ENCODE measurements around the gene ZNF26. TPM values are rescaled to one million over a fixed set of nuclear protein-coding genes. Genes with fewer than 3 reads are reported as not detected.
"Not testable (repeated sequence)": the region's sequence is repeated elsewhere in the genome, so short reads cannot be mapped to it uniquely, and the experiment has no call there.

ZNF26 gene
- total RNA-seq, 4 donors from 2014 or later, result 10.5 to 23.4 (median 11.8) TPM

- peak overlapping the region; percentile 93 for H3K4me3 ChIP-seq
- peaks cover 11% of the 10 kb centered on the region for H3K36me3 ChIP-seq
- WGBS, result 95% methylated on average over 14 of the region's 14 CpGs
- no peak overlapping the region for H3K27ac ChIP-seq
- H3K27me3 ChIP-seq, result no peaks in the 10 kb centered on the region
- peaks cover 19% of the 10 kb centered on the region for H3K4me1 ChIP-seq
- TF ChIP-seq POLR2A (IDR thresholded peaks at IDR 0.05), result no peak
- TF ChIP-seq CTCF (IDR thresholded peaks at IDR 0.05), result no peak
- TF ChIP-seq EP300 (IDR thresholded peaks at IDR 0.05), result no peak
- no peak for TF ChIP-seq POLR2AphosphoS5 (IDR thresholded peaks at IDR 0.05)
- DNase-seq (ENCODE audit: low spot score in 2 of 2), result no peak
- peaks cover 15% of the 10 kb centered on the region for H3K9me3 ChIP-seq
Measured at GRCh38 chr12:132954471-132955048, 31.6 kb upstream of the ZNF26 start.

DNA sequence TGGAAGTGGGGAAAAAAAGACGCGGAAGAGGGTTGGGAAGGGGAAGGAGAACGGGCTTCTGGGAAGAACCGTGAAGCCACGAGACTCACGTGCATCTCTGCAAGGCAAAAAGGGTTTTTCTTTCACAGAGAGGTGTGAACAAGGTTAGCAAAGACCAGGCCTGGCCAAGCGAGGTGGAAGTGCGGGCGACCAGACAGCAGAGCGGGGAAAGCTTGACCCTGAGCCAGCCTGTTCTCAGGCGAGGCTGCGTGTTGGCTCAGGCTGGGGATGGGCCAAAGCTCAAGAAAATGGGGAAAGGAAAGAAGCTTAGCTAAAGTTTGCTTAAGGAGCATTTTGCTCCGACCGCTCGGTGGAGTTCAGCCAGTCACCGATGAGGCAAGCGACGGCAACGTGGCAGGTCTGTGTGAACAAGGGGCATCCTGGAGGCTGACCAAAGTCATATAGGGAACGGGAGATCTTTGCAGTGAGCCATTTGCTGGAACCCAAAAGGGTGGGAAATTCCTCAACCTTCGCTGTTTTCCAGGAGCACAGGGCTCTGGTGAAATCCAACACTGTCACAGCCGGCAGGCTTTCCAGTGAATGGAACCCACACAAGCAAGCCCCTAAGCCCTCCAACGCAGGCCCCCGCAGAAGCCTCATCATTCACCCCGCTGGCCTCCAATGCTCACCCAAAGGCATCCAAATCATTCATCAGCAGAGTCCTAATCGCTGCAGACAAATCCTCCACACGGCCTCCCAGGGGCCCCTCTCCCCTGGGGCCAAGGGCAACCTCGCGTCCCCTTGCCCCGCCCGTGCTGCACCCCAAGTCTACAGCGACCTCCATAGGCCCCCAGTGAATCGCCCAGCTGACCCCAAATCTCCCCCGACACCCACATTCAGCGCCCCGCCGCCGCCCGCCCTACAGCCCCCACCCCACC, 30.8 kb upstream of the ZNF26 start:
- WGBS, result 13% methylated on average over 37 of the region's 39 CpGs
- TF ChIP-seq EP300 (IDR thresholded peaks at IDR 0.05) (no peak), POLR2A (IDR thresholded peaks at IDR 0.05) (no peak), POLR2AphosphoS5 (IDR thresholded peaks at IDR 0.05) (no peak), CTCF (IDR thresholded peaks at IDR 0.05) (no peak)
- peaks cover 7% of the 10 kb centered on the region for H3K9me3 ChIP-seq
- peaks cover 4% of the 10 kb centered on the region for H3K36me3 ChIP-seq
- peaks cover 19% of the 10 kb centered on the region for H3K4me1 ChIP-seq
- H3K4me3 ChIP-seq, result peak overlapping the region; percentile 93
- H3K27ac ChIP-seq, result peak overlapping the region; percentile 89
- H3K27me3 ChIP-seq, result no peaks in the 10 kb centered on the region
- DNase-seq (ENCODE audit: low spot score in 2 of 2), result no peak

- DNase-seq (ENCODE audit: low spot score in 2 of 2), result peak; percentile 88 to 92
- no peaks in the 10 kb centered on the region for H3K9me3 ChIP-seq
- peak within 1 kb of the TSS; percentile 93 for H3K4me3 ChIP-seq
- H3K27me3 ChIP-seq, result no peaks in the 10 kb centered on the region
- peaks cover 19% of the 10 kb centered on the region for H3K4me1 ChIP-seq
- H3K27ac ChIP-seq, result peak within 1 kb of the TSS; percentile 89
- TF ChIP-seq POLR2AphosphoS5 (IDR thresholded peaks at IDR 0.05), result peak in 1 of 3 donors; percentile 61
- no peak for TF ChIP-seq EP300 (IDR thresholded peaks at IDR 0.05)
- WGBS, result 1% methylated on average over 21 of the region's 67 CpGs
- peaks cover 4% of the 10 kb centered on the region for H3K36me3 ChIP-seq
Measured at GRCh38 chr12:132956011-132956788, 30.0 kb upstream of the ZNF26 start, which contains the start of gene ZNF605. Gene ZNF605 (minus strand): TSS chr12:132956306. CDS start chr12:132945635, 10,671 bp downstream.

GRCh38 chr12:132961790-132962189, 24.4 kb upstream of the ZNF26 start:
- H3K27ac ChIP-seq; H3K27me3 ChIP-seq; H3K4me3 ChIP-seq; DNase-seq (ENCODE audit: low spot score in 2 of 2); H3K4me1 ChIP-seq: not testable (repeated sequence)
- Histone ChIP-seq H3K9me3 (peaks cover 16% of the 10 kb centered on the region), H3K36me3 (peaks cover 15% of the 10 kb centered on the region)
- WGBS, result 98% methylated on average over 14 of the region's 14 CpGs

- not testable (repeated sequence) for H3K4me3 ChIP-seq; H3K27me3 ChIP-seq; H3K27ac ChIP-seq; H3K4me1 ChIP-seq; DNase-seq (ENCODE audit: low spot score in 2 of 2)
- Histone ChIP-seq H3K9me3 (peaks cover 23% of the 10 kb centered on the region), H3K36me3 (peaks cover 18% of the 10 kb centered on the region)
- 59% methylated on average over 10 of the region's 10 CpGs for WGBS
Measured at GRCh38 chr12:132963947-132964346, 22.2 kb upstream of the ZNF26 start.

- no peak for DNase-seq (ENCODE audit: low spot score in 2 of 2)
- no peaks in the 10 kb centered on the region for H3K27me3 ChIP-seq
- no peaks in the 10 kb centered on the region for H3K4me1 ChIP-seq
- no peak overlapping the region for H3K4me3 ChIP-seq
- no peak overlapping the region for H3K27ac ChIP-seq
- peaks cover 28% of the 10 kb centered on the region for H3K9me3 ChIP-seq
- 96% methylated on average over 12 of the region's 12 CpGs for WGBS
- peaks cover 18% of the 10 kb centered on the region for H3K36me3 ChIP-seq
- no peak for TF ChIP-seq CTCF (IDR thresholded peaks at IDR 0.05)
- no peak for TF ChIP-seq POLR2AphosphoS5 (IDR thresholded peaks at IDR 0.05)
- no peak for TF ChIP-seq POLR2A (IDR thresholded peaks at IDR 0.05)
- TF ChIP-seq EP300 (IDR thresholded peaks at IDR 0.05), result no peak
Measured at GRCh38 chr12:132965796-132966195, 20.4 kb upstream of the ZNF26 start.
